ENCODE data around the gene TTLL7. TPM values are rescaled to one million over a fixed set of nuclear protein-coding genes. Genes with fewer than 3 reads are reported as not detected.

TTLL7 gene
- total and polyA plus RNA-seq, 2 experiments from 2014 or later = 3.8 to 7.7 TPM

DNA sequence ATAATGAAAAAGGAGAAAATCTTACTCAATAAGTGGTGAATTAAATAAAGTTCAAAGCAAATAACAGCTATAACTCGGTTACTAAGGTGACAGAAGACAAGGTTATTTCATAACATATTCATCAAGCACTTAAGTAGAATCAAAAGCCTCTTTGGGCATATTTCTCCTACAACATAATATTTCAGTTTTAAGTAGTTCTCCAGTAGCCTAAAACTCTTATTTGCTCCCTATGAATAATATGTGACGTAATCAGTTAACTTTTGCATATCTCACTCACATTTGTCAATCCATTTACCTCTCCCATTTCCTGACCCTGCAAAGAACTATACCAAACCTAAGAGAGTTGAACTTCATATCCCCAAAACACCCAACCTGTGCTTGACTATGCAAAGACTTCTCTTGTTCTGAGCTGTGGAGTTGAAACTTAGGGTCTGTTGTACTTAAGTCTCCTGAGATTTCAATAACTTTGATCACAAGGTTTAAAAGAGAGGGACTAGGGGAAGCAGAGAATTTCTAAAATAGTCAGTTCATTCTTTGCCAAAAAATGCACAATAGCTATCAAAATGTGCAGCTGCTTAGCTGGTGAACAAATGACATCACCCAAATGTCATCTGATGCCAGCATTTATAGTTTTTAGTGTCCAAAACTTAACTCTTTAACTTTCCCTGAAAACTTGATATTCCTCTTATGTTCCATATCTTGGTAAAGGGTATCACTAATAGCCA lies 37.2 kb downstream of the TTLL7 start:
- Histone ChIP-seq H3K9me3 (ENCODE audit: low read depth) (no peaks in the 10 kb centered on the region), H3K36me3 (no peaks in the 10 kb centered on the region), H3K4me3 (no peak overlapping the region), H3K27me3 (no peaks in the 10 kb centered on the region), H3K4me1 (ENCODE audit: low read depth) (peaks cover 4% of the 10 kb centered on the region), H3K27ac (no peak overlapping the region)
- no peak for TF ChIP-seq CTCF (IDR thresholded peaks at IDR 0.05; ENCODE audit: low read depth, low read length)
- DNase-seq (ENCODE audit: low read depth in 1 of 2, low spot score in 1 of 2) = peak in 1 of 2 donors; percentile 6

- no peaks in the 10 kb centered on the region for H3K9me3 ChIP-seq (ENCODE audit: low read depth)
- peak in 1 of 2 donors; percentile 12 for DNase-seq (ENCODE audit: low read depth in 1 of 2, low spot score in 1 of 2)
- TF ChIP-seq CTCF (IDR thresholded peaks at IDR 0.05; ENCODE audit: low read depth, low read length) = no peak
- peaks cover 4% of the 10 kb centered on the region for H3K4me1 ChIP-seq (ENCODE audit: low read depth)
- no peaks in the 10 kb centered on the region for H3K36me3 ChIP-seq
- H3K4me3 ChIP-seq = no peak overlapping the region
- no peak overlapping the region for H3K27ac ChIP-seq
- no peaks in the 10 kb centered on the region for H3K27me3 ChIP-seq
These were observed 38.2 kb downstream of the TTLL7 start for GRCh38 chr1:83960669-83961277.

GRCh38 chr1:83959824-83960498 lies 39.0 kb downstream of the TTLL7 start:
- TF ChIP-seq CTCF (IDR thresholded peaks at IDR 0.05; ENCODE audit: low read depth, low read length) = no peak
- Histone ChIP-seq H3K27ac (no peak overlapping the region), H3K27me3 (no peaks in the 10 kb centered on the region), H3K9me3 (ENCODE audit: low read depth) (no peaks in the 10 kb centered on the region), H3K4me3 (no peak overlapping the region), H3K4me1 (ENCODE audit: low read depth) (peaks cover 4% of the 10 kb centered on the region), H3K36me3 (no peaks in the 10 kb centered on the region)
- DNase-seq (ENCODE audit: low read depth in 1 of 2, low spot score in 1 of 2) = peak in 1 of 2 donors; percentile 36

DNA sequence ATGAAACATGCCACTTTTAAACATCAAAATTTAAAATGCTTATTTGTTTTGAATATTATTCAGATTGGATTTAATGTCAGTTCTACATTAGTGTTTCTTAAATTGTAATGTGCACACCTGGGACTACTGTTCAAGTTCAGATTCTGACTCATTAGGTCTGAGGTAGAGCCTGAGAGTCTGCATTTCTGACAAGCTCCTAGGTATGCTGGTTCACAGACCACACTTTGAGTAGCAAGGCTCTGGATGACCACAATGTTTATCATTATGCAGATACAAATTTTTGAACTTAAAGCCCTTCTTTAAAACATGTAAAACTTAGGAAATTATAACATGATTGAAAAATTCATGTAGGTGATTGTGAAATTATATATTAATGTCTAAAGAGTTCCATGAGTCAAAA lies 40.2 kb downstream of the TTLL7 start:
- Histone ChIP-seq H3K36me3 (no peaks in the 10 kb centered on the region), H3K27ac (no peak overlapping the region), H3K9me3 (ENCODE audit: low read depth) (no peaks in the 10 kb centered on the region), H3K4me3 (no peak overlapping the region), H3K4me1 (ENCODE audit: low read depth) (peaks cover 4% of the 10 kb centered on the region), H3K27me3 (no peaks in the 10 kb centered on the region)
- TF ChIP-seq CTCF (IDR thresholded peaks at IDR 0.05; ENCODE audit: low read depth, low read length) = no peak
- no peak for DNase-seq (ENCODE audit: low read depth in 1 of 2, low spot score in 1 of 2)

- Histone ChIP-seq H3K9me3 (ENCODE audit: low read depth) (no peaks in the 10 kb centered on the region), H3K4me1 (ENCODE audit: low read depth) (no peaks in the 10 kb centered on the region), H3K27ac (no peak overlapping the region), H3K4me3 (no peak overlapping the region), H3K27me3 (no peaks in the 10 kb centered on the region), H3K36me3 (no peaks in the 10 kb centered on the region)
- TF ChIP-seq CTCF (IDR thresholded peaks at IDR 0.05; ENCODE audit: low read depth, low read length) = no peak
- no peak for DNase-seq (ENCODE audit: low read depth in 1 of 2, low spot score in 1 of 2)
These were observed 44.6 kb downstream of the TTLL7 start for GRCh38 chr1:83954166-83954823.
